PFSK-1 (cell line): ENCODE results near the gene GPBP1.

ENCODE experiments used
- FOXP2 ChIP-seq: optimal IDR thresholded peaks from 2 replicates; pipeline ENCODE3; 2011; ENCODE audit warnings: borderline replicate concordance, control low read depth, inconsistent platforms; ENCODE audit not compliant: insufficient read depth; ENCODE audit errors: extremely low read length, extremely low read depth
- POLR2AphosphoS5 ChIP-seq: IDR thresholded peaks from 2 replicates; pipeline ENCODE4 v1.6.1; 2012; ENCODE audit warnings: low read depth, mild to moderate bottlenecking, control low read depth, low read length, moderate library complexity
- REST ChIP-seq, 2 experiments: IDR thresholded peaks; 2 replicates each; pipeline versions ENCODE4 v1.6.1 to v1.8.0; 2011 to 2012; ENCODE audit warnings: low read depth in 2 of 2, low read length in 2 of 2, control low read depth in 1 of 2, inconsistent platforms in 1 of 2, mild to moderate bottlenecking in 1 of 2, moderate library complexity in 1 of 2; ENCODE audit not compliant: insufficient read depth in 1 of 2
- SIN3A ChIP-seq: IDR thresholded peaks from 2 replicates; pipeline ENCODE4 v1.6.1; 2012; ENCODE audit warnings: mild to moderate bottlenecking, low read length, moderate library complexity, borderline replicate concordance; ENCODE audit not compliant: insufficient read depth
- TAF1 ChIP-seq: IDR thresholded peaks from 2 replicates; pipeline ENCODE4 v1.6.1; 2012; ENCODE audit warnings: low read length, control low read depth, borderline replicate concordance; ENCODE audit not compliant: insufficient read depth

Gene GPBP1

GRCh38 chr5:57243286-57244137 lies 69.7 kb downstream of the GPBP1 start:
- TF ChIP-seq FOXP2 = no peak
- no peak for TF ChIP-seq TAF1
- TF ChIP-seq POLR2AphosphoS5 = no peak
- no peak for TF ChIP-seq REST (IDR thresholded peaks at IDR 0.05; ENCODE audit: insufficient read depth in 1 of 2, low read depth in 2 of 2, low read length in 2 of 2)
- TF ChIP-seq SIN3A = no peak

GRCh38 chr5:57244331-57244730 lies 70.5 kb downstream of the GPBP1 start:
- TF ChIP-seq FOXP2 (no peak), SIN3A (no peak), POLR2AphosphoS5 (no peak), REST (IDR thresholded peaks at IDR 0.05; ENCODE audit: insufficient read depth in 1 of 2, low read depth in 2 of 2, low read length in 2 of 2) (no peak), TAF1 (no peak)

DNA sequence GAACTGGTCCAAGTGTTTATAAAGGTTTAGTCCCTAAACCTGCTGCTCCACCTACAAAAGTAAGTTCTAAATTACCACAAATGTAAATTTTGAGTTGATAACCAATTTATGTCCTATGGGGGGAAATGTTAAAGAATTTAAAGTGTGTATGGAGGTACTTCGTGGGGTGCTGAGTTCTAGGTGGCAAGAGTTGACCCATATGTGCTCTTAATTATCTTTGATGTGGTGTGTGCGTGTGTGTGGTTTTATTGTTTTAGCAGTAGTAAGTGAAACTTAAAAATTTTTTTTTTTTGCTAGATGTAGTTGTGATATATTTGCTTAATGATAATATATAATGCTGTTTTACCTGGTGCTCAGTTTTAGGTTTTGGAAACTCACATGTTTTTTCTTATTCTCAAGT lies 72.6 kb downstream of the GPBP1 start:
- no peak for TF ChIP-seq REST (IDR thresholded peaks at IDR 0.05; ENCODE audit: insufficient read depth in 1 of 2, low read depth in 2 of 2, low read length in 2 of 2)
- TF ChIP-seq TAF1 = no peak
- no peak for TF ChIP-seq POLR2AphosphoS5
- no peak for TF ChIP-seq FOXP2
- no peak for TF ChIP-seq SIN3A

DNA sequence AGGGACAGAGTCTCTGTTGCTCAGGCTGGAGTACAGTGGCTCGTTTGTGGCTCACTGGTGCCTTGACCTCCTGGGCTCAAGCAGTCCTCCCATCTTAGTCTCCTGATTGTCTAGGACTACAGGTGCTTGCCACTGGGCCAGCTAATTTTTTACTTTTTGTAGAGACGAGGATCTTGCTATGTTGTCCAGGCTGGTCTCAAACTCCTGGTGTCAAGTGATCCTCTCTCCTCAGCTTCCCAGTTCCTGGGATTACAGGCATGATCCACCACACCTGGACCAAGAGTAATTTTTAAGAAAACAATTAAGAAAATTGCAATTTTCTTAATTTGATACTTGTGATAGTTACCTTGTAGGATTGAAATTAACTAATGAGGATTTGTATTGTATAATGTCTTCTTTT lies 73.9 kb downstream of the GPBP1 start:
- TF ChIP-seq POLR2AphosphoS5 = no peak

- TF ChIP-seq SIN3A = no peak
- TF ChIP-seq FOXP2 = no peak
- TF ChIP-seq POLR2AphosphoS5 = no peak
- TF ChIP-seq REST (IDR thresholded peaks at IDR 0.05; ENCODE audit: insufficient read depth in 1 of 2, low read depth in 2 of 2, low read length in 2 of 2) = no peak
- TF ChIP-seq TAF1 = no peak
These were observed 75.5 kb downstream of the GPBP1 start for GRCh38 chr5:57249265-57249874.
